A549 (cell line): ENCODE data around the gene NREP. TPM values are rescaled to one million over a fixed set of nuclear protein-coding genes. Genes with fewer than 3 reads are reported as not detected.

ENCODE experiments used
- polyA plus RNA-seq, 4 experiments: library from polyadenylated mRNA; depleted of rRNA in 3 of 4; stranded (reverse); fragments of >200 nt; fragmentation: RNase III in 1 of 4; extraction: RNeasy Plus Mini Kit Qiagen cat#74134 plus additional on column Dnase treatment in 1 of 4; gene quantifications; 2 replicates in 3 of 4; 3 replicates in 1 of 4; pipeline ENCODE4 v1.2.3, GENCODE V29; 2011 to 2017
- small RNA-seq, 6 experiments: library from RNA; depleted of rRNA; stranded (forward); fragments of <200 nt; gene quantifications; one replicate each; pipeline ENCODE3, GENCODE V24; 2012

The NREP gene
- polyA plus RNA-seq, 2 of the 4 experiments (the other 2 are of a cell fraction): 8.7 to 28.1 TPM

Small RNAs within 50 kb of the gene (small RNA-seq; reads per million reads assigned to genes)
- 0 reads per million in 6 experiments for gene RN7SKP57

Other genes with a start within 250 kb of the NREP start
- gene STARD4, start 244.7 kb downstream of the NREP start, polyA plus RNA-seq (2011; rRNA removed): 15.0 and 15.9 TPM in 2 replicates
- 6.9 to 14.0 TPM (median 12.8 TPM) in 3 replicates for gene STARD4, start 244.7 kb downstream of the NREP start, polyA plus RNA-seq (2017; fragmentation: RNase III; extraction: RNeasy Plus Mini Kit Qiagen cat#74134 plus additional on column Dnase treatment)